SIG-M5 treated with dmso at 0.1 percent for 504 hours (cell line): ENCODE measurements around the gene SMIM34.
"Not testable (repeated sequence)": the region's sequence is repeated elsewhere in the genome, so short reads cannot be mapped to it uniquely, and the experiment has no call there.

ENCODE experiments used
- DNase-seq: peaks from one replicate; lab custom pipeline; 2025; ENCODE audit not compliant: unreplicated experiment; lab: John Stamatoyannopoulos, UW

Gene SMIM34

DNA sequence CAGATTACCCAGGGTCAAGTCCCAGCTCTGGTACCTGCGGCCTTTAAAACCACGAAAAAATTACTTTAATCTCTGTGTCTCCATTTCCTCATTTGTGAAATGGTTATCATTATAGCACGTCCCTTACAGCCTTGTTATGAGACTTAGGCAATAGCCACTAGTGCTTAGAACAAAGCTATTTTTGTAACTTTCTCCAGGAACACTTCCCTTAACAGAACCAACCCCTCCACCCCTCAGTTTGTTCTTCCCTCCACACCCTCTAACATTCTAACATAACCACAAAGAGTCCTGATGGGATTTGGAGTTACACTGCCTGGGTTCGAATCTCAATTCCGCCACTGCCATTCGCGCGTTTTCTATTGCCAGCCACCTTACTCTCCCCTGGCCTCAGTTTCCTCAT, 49.3 kb downstream of the SMIM34 start:
- not testable (repeated sequence) for DNase-seq

DNA sequence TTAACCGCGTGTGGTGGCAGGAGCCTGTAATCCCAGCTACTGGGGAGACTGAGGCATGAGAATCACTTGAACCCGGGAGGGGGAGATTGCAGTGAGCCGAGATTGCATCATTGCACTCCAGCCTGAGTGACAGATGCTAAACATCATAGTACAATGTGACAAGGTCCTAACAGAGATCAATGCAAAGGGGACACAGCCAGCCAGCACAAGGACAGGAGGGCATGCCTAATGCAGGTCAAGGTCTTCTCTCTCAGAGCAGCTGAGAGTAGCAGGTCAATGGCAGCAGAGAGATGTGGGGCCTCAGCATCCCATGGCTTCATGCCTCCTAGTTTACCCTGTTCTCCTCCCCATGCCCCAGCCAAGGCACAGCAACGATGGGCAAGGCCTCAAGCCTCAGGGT, 51.4 kb downstream of the SMIM34 start:
- DNase-seq, result no peak

DNA sequence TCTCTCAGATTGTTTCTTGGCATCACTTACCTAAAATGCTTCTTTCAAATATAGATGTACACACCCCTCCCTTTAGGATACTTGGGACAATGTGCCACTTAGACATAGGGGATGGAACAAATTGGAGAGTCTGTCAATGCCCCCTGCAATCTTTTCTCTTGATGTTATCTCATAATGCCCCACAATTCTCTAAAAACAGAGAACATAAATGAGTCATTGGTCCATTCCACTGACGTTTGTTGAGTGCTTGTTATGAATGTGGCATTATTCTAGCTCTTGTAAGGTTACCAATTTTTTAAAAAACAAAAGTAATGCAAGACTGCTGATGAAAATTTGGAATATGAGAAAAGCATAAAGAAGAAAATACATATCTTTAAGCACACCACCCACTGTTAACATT, 54.0 kb downstream of the SMIM34 start:
- no peak for DNase-seq
